NCI-H1105 treated with DMSO at 0.1 percent for 48 hours (cell line): ENCODE data around the gene IFNK.
"Not testable (repeated sequence)": the region's sequence is repeated elsewhere in the genome, so short reads cannot be mapped to it uniquely, and the experiment has no call there.

Experiments used
- DNase-seq: peaks from one replicate; lab custom pipeline; 2025; lab: John Stamatoyannopoulos, UW

IFNK gene

GRCh38 chr9:27524236-27524635 is at the start of gene IFNK:
TSS of gene IFNK (plus strand) at chr9:27524290. CDS start at chr9:27524337, 47 bp downstream.
- no peak for DNase-seq

GRCh38 chr9:27474305-27474704 is 49.8 kb upstream of the IFNK start:
- DNase-seq, result no peak

GRCh38 chr9:27475057-27475595 is 49.0 kb upstream of the IFNK start:
- DNase-seq, result no peak

GRCh38 chr9:27476870-27477515 is 47.1 kb upstream of the IFNK start:
- no peak for DNase-seq

GRCh38 chr9:27478322-27478721 is 45.8 kb upstream of the IFNK start:
- DNase-seq, result no peak

- DNase-seq, result no peak
These were observed 41.4 kb upstream of the IFNK start for GRCh38 chr9:27482709-27483108.

GRCh38 chr9:27483576-27483975 is 40.5 kb upstream of the IFNK start:
- no peak for DNase-seq

GRCh38 chr9:27485158-27485557 is 38.9 kb upstream of the IFNK start:
- DNase-seq, result no peak

- no peak for DNase-seq
These were observed 36.9 kb upstream of the IFNK start for GRCh38 chr9:27487128-27487640.

- no peak for DNase-seq
These were observed 36.2 kb upstream of the IFNK start for GRCh38 chr9:27487927-27488326.

- DNase-seq, result no peak
These were observed 34.8 kb upstream of the IFNK start for GRCh38 chr9:27489087-27489876.

- DNase-seq, result no peak
These were observed 32.9 kb upstream of the IFNK start for GRCh38 chr9:27491154-27491553.

- DNase-seq, result no peak
These were observed 28.5 kb upstream of the IFNK start for GRCh38 chr9:27495480-27496134.

GRCh38 chr9:27496135-27496504 is 28.0 kb upstream of the IFNK start:
- no peak for DNase-seq

- no peak for DNase-seq
These were observed 26.1 kb upstream of the IFNK start for GRCh38 chr9:27497883-27498417.

GRCh38 chr9:27499451-27499850 is 24.6 kb upstream of the IFNK start:
- no peak for DNase-seq

GRCh38 chr9:27500902-27501301 is 23.2 kb upstream of the IFNK start:
- not testable (repeated sequence) for DNase-seq

- no peak for DNase-seq
These were observed 20.5 kb upstream of the IFNK start for GRCh38 chr9:27503623-27504022.

GRCh38 chr9:27504259-27504658 is 19.8 kb upstream of the IFNK start:
- no peak for DNase-seq

GRCh38 chr9:27505744-27506161 is 18.3 kb upstream of the IFNK start:
- no peak for DNase-seq

GRCh38 chr9:27506981-27507380 is 17.1 kb upstream of the IFNK start:
- DNase-seq, result no peak

GRCh38 chr9:27510780-27511179 is 13.3 kb upstream of the IFNK start:
- DNase-seq, result no peak
